B cell (primary cell): ENCODE measurements around the gene CYP3A5. TPM values are rescaled to one million over a fixed set of nuclear protein-coding genes. Genes with fewer than 3 reads are reported as not detected.

Experiments
- ATAC-seq: fragments of 200-7000 bp; cut with Tn5 transposase; one replicate; pipeline ENCODE4 v1.10.0; 2021; ENCODE audit warnings: low read depth, mild to moderate bottlenecking, moderate number of reproducible peaks, moderate library complexity
- CTCF ChIA-PET: fragments of 350-600 bp; sonication (Branson Sonifier 250); formaldehyde crosslinking; loops from one replicate; lab custom pipeline; 2021; ENCODE audit warnings: antibody characterized with exemption, inconsistent platforms; lab: Charles Lee
- POLR2A ChIA-PET: fragments of 350-600 bp; sonication (Branson Sonifier 250); formaldehyde crosslinking; loops from one replicate; lab custom pipeline; 2021; ENCODE audit warnings: antibody characterized with exemption; lab: Charles Lee
- DNase-seq: peaks from one replicate; pipeline ENCODE4 v3.0.0; 2013
- H2AFZ ChIP-seq: 2 replicates; pipeline ENCODE4 v1.6.1; 2012; ENCODE audit warnings: mild to moderate bottlenecking, low read depth, low read length; ENCODE audit not compliant: insufficient read depth, poor library complexity, severe bottlenecking
- H3K27ac ChIP-seq, 2 donors: 1 replicate in 1 of 2; 2 replicates in 1 of 2; pipeline ENCODE4 v1.5.1; 2012 to 2013; ENCODE audit warnings: low read length in 2 of 2, mild to moderate bottlenecking in 2 of 2, moderate library complexity in 1 of 2
- H3K27me3 ChIP-seq, 4 experiments: fragments of 200-600 bp in 1 of 4; sonication (generic) in 1 of 4; replicated peaks in 1 of 4; 1 replicate in 2 of 4; 2 replicates in 2 of 4; pipeline versions ENCODE4 v1.6.1 to v1.7.0; 2013 to 2016; ENCODE audit warnings: low read length in 3 of 4, mild to moderate bottlenecking in 2 of 4, mixed read lengths in 1 of 4, moderate library complexity in 1 of 4; ENCODE audit not compliant: insufficient read depth in 4 of 4, control insufficient read depth in 3 of 4; ENCODE audit errors: control extremely low read depth in 1 of 4
- H3K36me3 ChIP-seq, 2 experiments: replicated peaks in 1 of 2; 1 replicate in 1 of 2; 2 replicates in 1 of 2; pipeline versions ENCODE4 v1.6.1 to v1.7.1; 2013; ENCODE audit warnings: low read length in 1 of 2; ENCODE audit not compliant: insufficient read depth in 2 of 2, control insufficient read depth in 1 of 2; ENCODE audit errors: control extremely low read depth in 1 of 2, extremely low read depth in 1 of 2
- H3K4me1 ChIP-seq, 2 donors: fragments of 200-600 bp in 1 of 2; sonication (generic) in 1 of 2; 1 replicate in 1 of 2; 2 replicates in 1 of 2; pipeline versions ENCODE4 v1.5.1 to v1.6.1; 2013 to 2017; ENCODE audit warnings: low read length in 2 of 2; ENCODE audit not compliant: control insufficient read depth in 2 of 2, insufficient read depth in 2 of 2
- H3K4me2 ChIP-seq: replicated peaks from 2 replicates; pipeline ENCODE3; 2012; ENCODE audit warnings: mild to moderate bottlenecking, low read depth, low read length; ENCODE audit not compliant: poor library complexity, severe bottlenecking
- H3K4me3 ChIP-seq, 5 experiments: fragments of 200-600 bp in 1 of 5; sonication (generic) in 1 of 5; 1 replicate in 3 of 5; 2 replicates in 2 of 5; pipeline versions ENCODE4 v1.5.1 to v1.7.0; 2011 to 2016; ENCODE audit warnings: low read length in 4 of 5, mild to moderate bottlenecking in 4 of 5, low read depth in 2 of 5, control low read depth in 1 of 5, moderate library complexity in 1 of 5; ENCODE audit not compliant: insufficient read depth in 1 of 5; ENCODE audit errors: control extremely low read depth in 1 of 5, extremely low read depth in 1 of 5
- H3K79me2 ChIP-seq: fragments of 200-600 bp; sonication (generic); one replicate; pipeline ENCODE4 v1.6.0; 2016; ENCODE audit warnings: low read length; ENCODE audit not compliant: control insufficient read depth, insufficient read depth
- H3K9ac ChIP-seq: fragments of 200-600 bp; sonication (generic); 2 replicates; pipeline ENCODE4 v1.6.1; 2017; ENCODE audit warnings: mild to moderate bottlenecking, low read length, moderate library complexity
- H3K9me3 ChIP-seq, 3 donors: one replicate each; pipeline versions ENCODE4 v1.6.1 to v1.7.1; 2013; ENCODE audit warnings: low read length in 2 of 3; ENCODE audit not compliant: control insufficient read depth in 2 of 3, insufficient read depth in 1 of 3; ENCODE audit errors: control extremely low read depth in 1 of 3
- H4K20me1 ChIP-seq: 2 replicates; pipeline ENCODE4 v1.6.0; 2012; ENCODE audit warnings: mild to moderate bottlenecking, low read length; ENCODE audit not compliant: insufficient read depth, control insufficient read depth, poor library complexity, severe bottlenecking
- H3K27ac Mint-ChIP-seq: one replicate; pipeline ENCODE4 v1.8.0; 2021; ENCODE audit warnings: mixed read lengths
- H3K27me3 Mint-ChIP-seq: one replicate; pipeline ENCODE4 v1.8.0; 2021; ENCODE audit warnings: mixed read lengths
- H3K4me1 Mint-ChIP-seq: one replicate; pipeline ENCODE4 v1.8.0; 2021; ENCODE audit warnings: mixed read lengths
- H3K4me3 Mint-ChIP-seq: one replicate; pipeline ENCODE4 v1.8.0; 2021; ENCODE audit warnings: mixed read lengths
- H3K9me3 Mint-ChIP-seq: one replicate; pipeline ENCODE4 v1.8.0; 2022; ENCODE audit warnings: mixed read lengths; ENCODE audit not compliant: insufficient read depth
- CTCF ChIP-seq: fragments of 200-600 bp; IDR thresholded peaks from one replicate; pipeline ENCODE4 v1.8.0; 2022; ENCODE audit warnings: antibody characterized with exemption, mild to moderate bottlenecking
- EZH2 ChIP-seq: IDR thresholded peaks from 2 replicates; pipeline ENCODE4 v1.6.1; 2012; ENCODE audit warnings: borderline replicate concordance, low read depth, mild to moderate bottlenecking, moderate library complexity, low read length; ENCODE audit not compliant: insufficient read depth, poor library complexity, severe bottlenecking
- WGBS: methylation state at CpG from one replicate; pipeline ENCODE4 v1.1.5; 2013; ENCODE audit warnings: missing lambda C conversion rate; ENCODE audit not compliant: insufficient coverage; 5-methylcytosine and 5-hydroxymethylcytosine counted together
- intact Hi-C: fragments of 100-400 bp; cut with micrococcal nuclease; formaldehyde crosslinking; loops from one replicate; pipeline ENCODE4 v1.10.0; 2022
- polyA plus RNA-seq: library from polyadenylated mRNA; depleted of rRNA; stranded (reverse); fragments of >200 nt; gene quantifications from 2 replicates; pipeline ENCODE4 v1.2.3, GENCODE V29; 2012
- total RNA-seq, 2 donors: library from RNA; stranded (reverse); fragments of 120-200 nt in 1 of 2; gene quantifications; 1 replicate in 1 of 2; 2 replicates in 1 of 2; pipeline versions ENCODE4 v1.2.3 to v1.2.4, GENCODE V29; 2013 to 2022

Gene CYP3A5
- total and polyA plus RNA-seq, 2 donors (not counting 1 experiment from before 2014, with no cell fraction given): not detected

GRCh38 chr7:99667179-99667578, 12.6 kb downstream of the CYP3A5 start:
- Histone ChIP-seq H3K9me3 (no peaks in the 10 kb centered on the region), H3K27ac (no peak overlapping the region), H3K4me1 (no peaks in the 10 kb centered on the region), H3K9ac (no peak overlapping the region), H3K36me3 (no peaks in the 10 kb centered on the region), H4K20me1 (no peaks in the 10 kb centered on the region), H2AFZ (no peak overlapping the region), H3K27me3 (no peaks in the 10 kb centered on the region), H3K4me2 (no peak overlapping the region), H3K79me2 (no peaks in the 10 kb centered on the region), H3K4me3 (no peak overlapping the region)
- no peak overlapping the region for H3K4me3 Mint-ChIP-seq
- no peak for ATAC-seq
- WGBS: no CpG with 5 or more reads among the region's 2 CpGs
- CTCF ChIA-PET: no interaction called here
- DNase-seq: no peak
- no peaks in the 10 kb centered on the region for H3K27me3 Mint-ChIP-seq
- H3K9me3 Mint-ChIP-seq: no peaks in the 10 kb centered on the region
- intact Hi-C loops: no loop called here
- no peak for TF ChIP-seq EZH2
- TF ChIP-seq CTCF: no peak
- POLR2A ChIA-PET: no interaction called here
- no peak overlapping the region for H3K27ac Mint-ChIP-seq
- H3K4me1 Mint-ChIP-seq: no peaks in the 10 kb centered on the region

DNA sequence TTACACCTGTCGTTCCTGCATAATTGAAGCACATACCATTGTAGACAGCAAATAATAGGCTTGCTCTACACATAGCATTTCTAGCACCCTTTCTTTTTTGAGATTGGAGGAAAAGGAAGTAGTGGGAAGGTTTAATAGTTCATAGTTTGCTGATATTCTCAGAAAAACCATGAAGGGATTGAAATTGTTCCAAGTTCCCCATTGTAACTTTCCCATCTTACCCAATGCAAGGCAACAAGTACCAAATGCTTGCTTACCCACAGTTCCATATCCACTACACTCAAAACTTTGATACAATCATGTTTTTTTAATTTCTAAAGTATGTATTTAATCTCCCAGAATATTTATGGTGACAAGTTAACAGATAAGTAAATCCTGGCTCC, 13.8 kb downstream of the CYP3A5 start:
- no peak for DNase-seq
- no peaks in the 10 kb centered on the region for H3K79me2 ChIP-seq
- H3K4me3 ChIP-seq: no peak overlapping the region
- H3K4me2 ChIP-seq: no peak overlapping the region
- H3K36me3 ChIP-seq: peaks cover 3% of the 10 kb centered on the region in 2 experiments
- ChIA-PET POLR2A (no interaction called here), CTCF (no interaction called here)
- no peak for ATAC-seq
- no peaks in the 10 kb centered on the region for H3K27me3 ChIP-seq
- no peaks in the 10 kb centered on the region for H4K20me1 ChIP-seq
- no peak overlapping the region for H3K27ac ChIP-seq
- H3K4me1 ChIP-seq: no peaks in the 10 kb centered on the region
- intact Hi-C loops: no loop called here
- Mint-ChIP-seq H3K27me3 (no peaks in the 10 kb centered on the region), H3K4me1 (no peaks in the 10 kb centered on the region), H3K4me3 (no peak overlapping the region), H3K9me3 (no peaks in the 10 kb centered on the region), H3K27ac (no peak overlapping the region)
- no CpG with 5 or more reads among the region's 1 CpG for WGBS
- TF ChIP-seq EZH2 (no peak), CTCF (no peak)
- no peak overlapping the region for H2AFZ ChIP-seq
- H3K9me3 ChIP-seq: no peaks in the 10 kb centered on the region
- no peak overlapping the region for H3K9ac ChIP-seq
